ENCODE results near the gene RIPOR2.

Gene RIPOR2, protein sequence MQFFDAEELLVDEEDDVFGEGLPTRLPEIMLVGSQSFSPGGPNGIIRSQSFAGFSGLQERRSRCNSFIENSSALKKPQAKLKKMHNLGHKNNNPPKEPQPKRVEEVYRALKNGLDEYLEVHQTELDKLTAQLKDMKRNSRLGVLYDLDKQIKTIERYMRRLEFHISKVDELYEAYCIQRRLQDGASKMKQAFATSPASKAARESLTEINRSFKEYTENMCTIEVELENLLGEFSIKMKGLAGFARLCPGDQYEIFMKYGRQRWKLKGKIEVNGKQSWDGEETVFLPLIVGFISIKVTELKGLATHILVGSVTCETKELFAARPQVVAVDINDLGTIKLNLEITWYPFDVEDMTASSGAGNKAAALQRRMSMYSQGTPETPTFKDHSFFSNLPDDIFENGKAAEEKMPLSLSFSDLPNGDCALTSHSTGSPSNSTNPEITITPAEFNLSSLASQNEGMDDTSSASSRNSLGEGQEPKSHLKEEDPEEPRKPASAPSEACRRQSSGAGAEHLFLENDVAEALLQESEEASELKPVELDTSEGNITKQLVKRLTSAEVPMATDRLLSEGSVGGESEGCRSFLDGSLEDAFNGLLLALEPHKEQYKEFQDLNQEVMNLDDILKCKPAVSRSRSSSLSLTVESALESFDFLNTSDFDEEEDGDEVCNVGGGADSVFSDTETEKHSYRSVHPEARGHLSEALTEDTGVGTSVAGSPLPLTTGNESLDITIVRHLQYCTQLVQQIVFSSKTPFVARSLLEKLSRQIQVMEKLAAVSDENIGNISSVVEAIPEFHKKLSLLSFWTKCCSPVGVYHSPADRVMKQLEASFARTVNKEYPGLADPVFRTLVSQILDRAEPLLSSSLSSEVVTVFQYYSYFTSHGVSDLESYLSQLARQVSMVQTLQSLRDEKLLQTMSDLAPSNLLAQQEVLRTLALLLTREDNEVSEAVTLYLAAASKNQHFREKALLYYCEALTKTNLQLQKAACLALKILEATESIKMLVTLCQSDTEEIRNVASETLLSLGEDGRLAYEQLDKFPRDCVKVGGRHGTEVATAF

DNA sequence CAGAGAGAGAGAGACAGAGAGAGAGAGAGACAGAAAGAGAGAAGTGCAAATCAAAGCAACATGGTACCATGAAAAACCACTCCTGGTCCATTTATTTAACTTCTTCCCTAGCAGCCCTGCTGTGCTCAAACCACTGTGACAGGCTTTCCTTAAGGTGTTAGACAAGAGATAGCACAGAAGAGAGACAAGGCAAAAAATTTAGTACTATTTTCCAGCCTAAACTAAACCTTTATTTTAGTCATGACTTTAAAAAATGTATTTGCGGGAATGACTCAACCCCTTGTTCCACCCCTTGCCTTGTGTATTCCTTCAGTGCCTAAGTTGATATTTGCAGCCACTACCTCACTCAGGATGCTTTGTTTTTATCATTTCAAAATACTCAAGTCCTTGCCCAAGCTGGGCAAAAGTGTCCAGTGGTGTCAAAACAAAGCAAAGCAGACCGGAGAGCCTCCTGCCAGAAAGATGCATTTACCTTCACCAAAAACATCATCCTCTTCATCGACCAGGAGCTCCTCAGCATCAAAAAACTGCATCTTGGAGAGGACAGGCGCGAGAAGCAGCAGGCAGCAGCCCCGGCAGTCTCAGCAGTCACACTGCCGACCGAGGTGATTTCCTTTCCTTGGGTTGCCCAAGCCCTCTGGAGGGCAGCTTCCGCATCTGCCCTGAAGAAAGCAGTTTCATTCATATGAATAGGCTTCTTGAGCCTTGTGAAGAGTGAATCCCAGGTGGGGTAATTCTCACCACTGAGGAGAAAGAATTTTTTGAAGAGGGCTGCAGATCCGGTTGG is at the start of gene RIPOR2:
RIPOR2 (minus strand) TSS at position 595 of the 787 bp plus-strand sequence; CDS start at position 533, 62 bp downstream.
- no peak for DNase-seq (ENCODE audit: low read depth)

DNA sequence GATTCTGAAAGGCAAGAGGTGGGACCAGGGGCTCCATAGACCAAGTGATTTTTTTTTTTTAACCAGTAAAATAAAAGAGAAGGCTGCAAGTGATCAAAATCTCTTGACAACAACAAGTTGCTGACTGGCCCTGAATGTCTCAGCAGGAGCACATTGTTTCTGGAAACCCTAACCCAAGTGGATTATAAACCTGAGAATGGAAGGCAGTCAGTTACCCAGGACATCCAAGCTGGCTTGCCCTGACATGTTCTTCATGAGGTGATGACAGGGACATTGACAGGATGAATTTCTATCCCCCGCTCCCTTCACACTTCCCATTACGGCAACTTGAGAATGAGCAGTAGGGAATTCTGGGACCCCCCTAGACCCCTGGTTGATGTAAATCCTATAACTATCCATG is 49.6 kb upstream of the RIPOR2 start:
- DNase-seq (ENCODE audit: low read depth) = no peak

DNA sequence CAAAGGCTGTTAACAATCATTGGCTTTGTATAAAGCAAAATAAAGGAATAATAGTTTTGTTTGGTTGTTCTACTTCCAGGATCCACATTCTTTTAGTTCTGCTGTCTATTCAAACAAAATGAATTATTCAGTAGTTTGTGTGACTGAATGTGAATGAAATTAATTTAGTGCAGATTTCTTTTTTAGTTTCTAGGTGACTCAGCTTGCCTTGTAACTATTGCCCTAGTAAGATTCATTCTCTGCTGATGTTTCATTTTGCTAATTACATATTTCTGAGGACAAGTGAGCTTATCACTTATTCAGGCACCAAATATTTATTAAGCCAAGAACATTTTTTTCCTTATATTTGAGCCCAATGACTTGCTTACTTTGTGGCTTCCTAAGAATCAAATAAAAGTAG is 46.5 kb upstream of the RIPOR2 start:
- DNase-seq (ENCODE audit: low read depth) = no peak

DNA sequence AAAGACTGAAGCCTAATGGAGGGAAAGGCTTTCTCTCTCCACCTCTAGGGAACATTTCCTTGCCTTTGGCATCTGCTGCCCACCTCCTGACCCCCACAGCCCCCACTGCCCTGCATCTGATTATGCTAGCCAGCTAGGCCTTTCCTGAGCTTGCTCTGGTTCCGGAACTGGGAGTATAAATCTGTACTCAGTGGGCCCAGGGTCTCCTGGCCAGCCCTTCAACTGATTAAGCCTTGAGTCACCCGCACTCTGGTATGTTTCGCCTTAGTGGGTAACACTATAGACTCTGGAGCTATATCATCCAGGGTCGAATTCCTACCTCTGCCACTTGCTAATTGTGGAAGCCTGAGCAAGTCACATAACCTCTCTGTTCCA is 45.6 kb upstream of the RIPOR2 start:
- DNase-seq (ENCODE audit: low read depth) = no peak

DNA sequence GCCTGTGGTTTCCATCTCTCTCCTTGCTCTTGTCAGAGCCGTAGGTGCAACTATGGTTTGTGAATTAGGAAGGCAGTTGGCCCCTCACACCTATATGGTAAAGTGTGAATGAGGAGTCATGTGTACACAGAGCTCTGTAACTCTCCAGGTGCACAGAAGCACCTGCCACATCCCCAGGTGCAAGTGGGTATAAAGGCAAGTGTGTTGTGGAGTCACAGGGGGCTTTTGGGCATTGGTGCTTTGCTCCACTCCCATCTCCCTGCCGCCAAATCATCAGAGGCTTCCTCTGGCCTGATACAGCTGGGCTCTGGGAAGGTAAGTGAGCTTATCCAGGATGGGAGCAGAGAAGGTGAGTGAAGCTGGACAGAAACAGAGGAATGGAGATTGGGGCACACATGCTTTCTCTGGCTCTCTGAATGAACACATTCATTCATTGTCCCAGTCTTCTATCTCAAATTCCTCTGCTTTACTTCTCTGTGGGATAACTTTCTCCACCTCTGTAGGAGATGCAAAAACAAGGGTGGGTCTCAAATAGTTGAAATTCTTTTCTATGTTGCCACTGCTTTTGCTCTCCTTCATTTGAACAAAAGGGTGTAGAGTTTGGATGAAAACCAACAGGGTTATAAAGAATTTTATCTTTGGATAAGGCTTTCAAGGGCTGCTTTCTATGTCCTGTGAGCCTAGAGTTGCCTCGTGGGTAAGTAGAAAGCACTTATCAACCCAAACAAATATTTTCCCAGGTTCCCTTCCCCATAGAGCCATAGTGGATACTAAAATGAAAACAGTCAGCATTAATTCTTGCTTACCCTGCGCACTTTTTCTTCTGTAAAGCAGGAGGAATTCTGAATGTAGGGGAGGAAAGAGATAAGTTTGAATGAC is 45.0 kb upstream of the RIPOR2 start:
- no peak for DNase-seq (ENCODE audit: low read depth)

DNA sequence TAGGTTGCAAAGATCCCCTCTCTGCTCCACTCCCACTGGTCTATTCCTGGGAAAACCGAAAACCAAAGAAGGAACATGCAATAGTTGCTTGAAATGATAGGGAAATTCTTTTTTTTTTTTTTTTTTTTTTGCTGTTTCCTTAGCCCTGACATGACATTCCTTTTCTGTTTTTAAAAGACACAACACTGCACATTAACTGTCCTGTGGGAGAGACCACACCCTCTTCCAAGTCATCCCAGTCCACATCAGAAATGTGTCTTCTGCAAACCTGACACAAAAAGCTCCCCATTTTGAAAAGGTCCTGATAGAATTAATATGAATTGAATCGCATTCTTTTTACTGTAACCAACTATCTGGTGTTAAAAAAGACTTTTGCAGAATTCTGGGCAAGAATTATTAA is 43.4 kb upstream of the RIPOR2 start:
- no peak for DNase-seq (ENCODE audit: low read depth)

DNA sequence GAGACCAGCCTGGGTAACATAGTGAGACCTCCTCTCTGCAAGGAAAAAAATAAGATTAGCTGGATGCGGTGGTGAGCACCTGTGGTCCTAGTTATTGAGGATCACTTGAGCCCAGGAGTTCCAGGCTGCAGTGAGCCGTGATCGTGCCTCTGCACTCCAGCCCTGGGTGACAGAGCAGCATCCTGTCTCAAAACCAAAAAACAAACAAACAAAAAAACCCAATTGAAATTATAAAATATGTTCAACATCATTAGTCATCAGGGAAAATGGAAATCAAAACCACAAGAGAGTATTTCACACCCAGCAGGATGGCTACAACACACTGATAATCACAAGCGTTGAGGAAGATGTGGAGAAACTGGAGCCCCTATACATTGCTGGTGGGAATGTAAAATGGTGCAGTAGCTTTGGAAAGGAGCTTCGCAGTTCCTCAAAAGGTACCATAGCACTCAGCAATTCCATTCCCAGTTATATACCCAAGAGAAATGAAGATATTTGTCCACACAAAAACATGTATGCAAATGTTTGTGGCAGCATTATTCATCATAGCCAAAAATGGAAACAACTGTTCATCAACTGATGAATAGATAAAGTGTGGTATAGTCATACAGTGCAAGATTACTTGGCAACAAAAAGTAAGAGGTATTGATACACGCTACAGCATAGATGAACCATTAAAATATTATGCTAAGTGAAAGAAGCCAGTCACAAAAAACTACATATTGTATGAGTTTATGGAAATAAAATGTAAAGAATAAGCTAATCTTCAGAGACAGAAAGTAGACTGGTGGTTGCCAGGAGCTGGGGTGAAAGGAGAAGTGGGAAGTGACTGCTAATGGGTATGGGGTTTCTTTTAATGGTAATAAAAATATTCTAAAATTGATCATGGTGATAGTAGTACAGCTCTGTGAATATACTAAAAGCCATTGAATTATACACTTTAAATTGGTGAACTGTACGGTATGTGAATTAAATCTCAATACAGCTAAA is 38.7 kb upstream of the RIPOR2 start:
- DNase-seq (ENCODE audit: low read depth) = no peak

DNA sequence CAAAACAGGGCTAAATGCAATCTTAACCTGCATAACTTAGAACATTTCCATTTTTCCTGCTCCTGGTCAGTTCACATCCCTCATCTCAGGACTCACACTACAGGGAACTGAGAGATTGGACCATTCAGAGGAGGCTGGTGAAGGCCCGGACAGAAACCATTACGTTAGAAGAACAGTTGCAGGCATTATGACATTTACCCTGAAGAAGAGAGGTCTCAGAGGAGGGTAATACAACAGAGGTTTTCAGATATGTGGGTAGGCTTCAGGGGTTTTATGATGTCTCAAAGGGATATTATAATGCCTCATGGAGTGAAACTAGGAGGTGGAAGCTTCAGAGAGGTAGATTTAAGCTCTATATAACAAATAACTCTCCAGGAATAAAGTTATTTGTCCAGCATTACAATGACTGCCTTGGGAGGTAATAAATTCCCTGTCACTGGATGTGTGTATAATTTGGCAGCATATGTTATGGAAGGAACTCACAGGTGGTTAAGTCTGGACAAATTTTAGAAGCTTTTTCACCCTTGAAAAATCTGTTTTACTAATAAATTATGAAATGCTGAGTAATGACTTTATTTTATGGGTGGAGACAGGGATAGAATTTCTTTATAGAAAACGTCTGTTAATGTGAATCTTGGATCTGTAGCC is 36.7 kb upstream of the RIPOR2 start:
- no peak for DNase-seq (ENCODE audit: low read depth)

DNA sequence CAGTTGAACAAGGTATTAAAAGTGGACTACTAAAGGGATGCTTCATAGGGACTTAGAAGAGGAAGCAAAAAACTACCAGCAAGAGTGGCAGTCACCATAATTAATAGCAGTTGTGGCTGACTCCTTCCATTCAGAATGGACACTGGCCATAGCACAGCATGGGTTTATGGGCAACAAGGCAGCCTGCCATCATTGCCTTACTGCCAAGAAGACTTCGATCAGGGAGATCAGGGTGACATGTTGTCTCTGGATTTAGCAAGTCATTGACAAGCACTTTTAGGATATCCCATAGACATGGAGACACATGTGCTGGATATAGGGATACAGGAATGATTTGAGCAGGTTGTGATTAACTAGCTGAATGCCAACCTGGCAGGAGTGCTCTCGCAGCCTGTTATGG is 35.3 kb upstream of the RIPOR2 start:
- no peak for DNase-seq (ENCODE audit: low read depth)

DNA sequence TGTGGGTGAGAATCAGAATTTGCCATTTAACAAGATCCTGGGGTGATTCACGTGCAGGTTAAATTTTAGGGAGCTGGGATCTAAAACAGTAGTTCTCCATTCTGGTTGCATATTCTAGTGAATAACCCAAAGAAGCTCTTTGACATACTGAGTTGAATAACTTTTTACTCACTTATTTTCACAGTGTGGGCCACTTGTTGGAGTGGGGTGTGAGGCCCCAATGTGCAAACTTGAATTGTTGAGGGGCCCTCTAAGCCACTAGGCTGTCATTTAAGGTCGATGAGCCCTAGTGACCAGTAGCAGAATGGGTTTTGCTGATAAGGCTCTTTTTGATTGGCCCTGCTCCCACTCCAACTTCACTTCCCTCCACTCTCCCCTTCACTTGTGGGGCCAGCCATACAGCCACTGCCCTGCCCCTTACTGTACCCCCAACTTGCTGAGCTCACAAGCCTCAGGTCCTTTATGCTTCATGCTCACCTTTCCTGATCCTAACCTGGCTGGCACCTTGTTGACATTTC is 33.6 kb upstream of the RIPOR2 start:
- no peak for DNase-seq (ENCODE audit: low read depth)

DNA sequence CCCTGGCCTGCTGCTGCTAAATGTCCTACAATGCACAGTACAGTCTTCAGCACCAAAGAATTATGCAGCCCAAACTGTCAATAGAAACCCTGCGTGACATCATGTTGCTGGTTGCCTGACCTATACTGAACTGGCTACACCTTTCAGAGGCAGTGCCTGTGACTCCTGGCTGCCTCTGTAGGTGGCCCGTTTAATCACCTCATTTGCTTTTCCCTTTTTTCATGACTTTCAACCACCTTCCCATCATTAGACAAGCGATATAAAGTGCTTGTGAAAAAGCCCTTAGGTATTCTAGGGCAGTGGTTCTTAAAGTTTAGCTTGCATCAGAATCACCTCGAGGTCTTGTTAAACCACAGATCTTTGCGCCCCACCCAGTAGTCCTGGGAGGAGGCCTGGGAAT is 33.0 kb upstream of the RIPOR2 start:
- no peak for DNase-seq (ENCODE audit: low read depth)

DNA sequence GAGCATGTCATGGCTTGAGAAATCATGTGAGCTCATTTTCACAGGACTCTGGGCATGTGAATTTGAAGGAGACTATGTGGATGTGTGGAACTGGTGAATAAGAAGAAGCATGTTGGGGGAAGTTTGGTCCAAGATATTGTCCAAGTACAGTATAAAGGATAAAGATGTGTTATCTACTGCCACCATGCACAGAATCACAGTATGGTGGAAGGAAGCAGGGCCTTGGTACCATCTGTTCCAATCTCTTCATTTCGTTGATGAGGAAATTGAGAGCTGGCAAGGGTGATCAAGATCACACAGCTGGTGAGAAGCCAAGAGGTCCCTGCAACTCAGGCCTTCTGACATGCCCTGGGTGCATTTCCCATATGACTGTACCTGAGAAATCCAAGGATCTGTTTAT is 31.5 kb upstream of the RIPOR2 start:
- DNase-seq (ENCODE audit: low read depth) = no peak

DNA sequence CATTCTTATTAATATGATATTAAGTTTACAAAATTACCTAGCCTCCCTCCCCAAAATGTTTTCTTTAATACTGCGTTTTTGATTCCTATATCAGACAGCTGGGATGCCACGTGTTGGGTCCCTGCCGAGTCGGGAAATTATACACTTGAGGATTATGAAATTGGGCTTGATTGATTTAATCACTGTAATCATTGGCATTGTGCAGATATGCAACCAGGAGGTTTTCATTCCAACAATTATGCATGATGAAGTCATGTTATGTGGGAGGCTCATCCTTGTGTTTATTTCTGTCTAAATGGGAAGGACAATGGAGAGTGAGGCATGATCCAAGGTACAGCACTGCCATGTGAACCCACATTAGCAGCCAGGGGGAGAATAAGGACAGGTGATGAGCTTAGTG is 30.6 kb upstream of the RIPOR2 start:
- no peak for DNase-seq (ENCODE audit: low read depth)

DNA sequence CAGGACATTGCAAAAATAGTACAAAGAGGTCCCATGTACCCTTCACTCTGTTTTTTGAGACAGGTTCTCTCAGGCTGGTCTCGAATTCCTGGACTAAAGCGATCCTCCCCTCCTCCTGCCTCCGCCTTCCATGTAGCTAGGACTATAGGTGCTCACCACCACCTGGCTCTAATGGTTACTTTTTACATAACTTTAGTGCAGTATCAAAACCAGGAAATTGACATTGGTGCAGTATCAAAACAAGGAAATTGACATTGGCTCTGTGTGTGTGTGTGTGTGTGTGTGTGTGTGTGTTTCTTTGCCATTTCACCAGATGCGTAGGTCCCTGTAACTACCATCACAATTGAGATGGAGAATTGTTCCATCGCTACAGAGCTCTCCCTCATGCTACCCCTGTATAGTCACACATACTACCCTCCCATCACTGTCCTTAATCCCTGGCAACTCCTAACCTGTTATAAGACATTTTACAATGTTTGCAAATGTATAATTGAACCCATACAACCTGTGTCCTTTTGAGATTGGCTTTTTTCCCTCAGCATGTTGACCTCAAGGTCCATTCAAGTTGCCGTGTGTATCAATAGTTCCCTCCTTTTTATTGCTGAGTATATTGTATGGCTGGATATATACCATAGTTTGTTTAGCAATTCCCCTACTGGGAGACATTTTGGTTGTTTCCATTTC is 28.3 kb upstream of the RIPOR2 start:
- no peak for DNase-seq (ENCODE audit: low read depth)

DNA sequence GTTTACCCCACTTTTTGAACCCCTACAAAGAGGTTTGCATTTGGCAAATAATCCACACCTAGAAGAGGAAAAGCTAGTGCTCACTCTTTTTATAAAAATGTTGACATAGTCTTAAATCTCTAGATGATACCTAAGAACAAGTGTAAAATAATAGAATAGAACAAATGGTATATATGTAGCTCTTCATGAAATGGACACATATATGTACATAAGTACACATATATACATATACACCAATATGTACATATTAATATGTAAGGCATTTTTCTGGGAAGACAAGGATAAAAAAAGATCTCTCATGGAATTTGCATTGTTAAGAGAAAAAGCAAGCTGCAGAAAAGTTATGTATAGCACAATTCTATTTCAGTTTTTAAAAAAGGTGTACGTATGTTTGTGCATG is 27.6 kb upstream of the RIPOR2 start:
- DNase-seq (ENCODE audit: low read depth) = no peak

DNA sequence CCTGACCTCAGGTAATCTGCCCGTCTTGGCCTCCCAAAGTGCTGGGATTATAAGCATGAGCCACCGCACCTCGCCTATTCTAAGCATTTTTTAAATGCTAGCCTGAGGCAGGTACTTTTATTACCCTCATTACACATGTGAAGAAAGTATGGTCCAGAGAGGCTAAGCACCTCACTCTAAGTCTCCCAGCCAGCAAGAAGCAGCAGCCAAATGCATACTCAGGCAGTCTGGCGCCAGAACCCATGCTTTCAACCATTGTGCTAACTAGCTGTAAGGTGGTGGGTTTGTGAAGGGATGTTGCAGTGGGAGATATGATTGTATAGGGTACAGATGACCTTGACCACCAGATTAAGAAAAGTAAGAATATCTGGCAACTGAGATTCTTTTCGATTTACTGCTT is 26.1 kb upstream of the RIPOR2 start:
- no peak for DNase-seq (ENCODE audit: low read depth)

DNA sequence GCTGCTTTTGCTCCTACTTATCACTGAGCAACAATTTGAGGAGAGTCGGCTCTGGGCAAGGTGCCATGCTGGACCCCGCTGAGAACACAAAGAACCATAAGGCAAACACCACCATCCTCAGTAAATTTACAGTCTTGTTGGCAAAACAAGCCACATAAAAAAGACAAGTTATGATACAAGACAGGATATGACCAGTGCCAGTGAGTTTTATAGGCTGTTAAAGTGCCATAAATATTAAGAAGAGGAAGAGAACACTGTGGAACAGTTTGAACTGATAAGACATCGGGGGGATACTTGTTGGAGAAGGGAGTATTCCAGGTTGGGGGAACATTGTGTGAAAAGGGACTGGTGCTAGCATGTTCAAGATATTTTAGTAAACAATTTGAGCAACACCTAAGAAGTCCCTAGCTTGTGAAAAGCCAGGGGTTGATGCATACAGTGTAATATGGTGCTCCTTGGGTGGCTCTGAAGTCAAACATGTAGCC is 25.3 kb upstream of the RIPOR2 start:
- no peak for DNase-seq (ENCODE audit: low read depth)

DNA sequence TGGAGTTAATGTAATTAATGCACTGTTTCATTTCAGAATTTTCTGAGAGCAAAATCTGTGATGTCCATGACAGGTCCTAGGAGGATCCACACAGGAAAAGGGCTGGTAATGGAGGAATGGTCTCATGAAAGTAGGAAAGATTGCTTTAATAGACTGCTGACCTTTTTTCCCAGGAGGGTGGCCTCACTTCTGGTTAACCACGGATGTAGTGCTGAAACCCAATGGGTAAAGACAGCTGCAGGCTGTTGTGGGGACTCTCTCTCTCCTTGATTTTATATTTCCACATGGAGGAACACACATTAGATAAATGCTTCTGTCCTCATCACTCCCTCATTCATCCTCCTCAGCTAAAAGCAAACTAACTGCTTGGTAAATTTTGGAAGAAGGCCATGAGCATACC is 23.6 kb upstream of the RIPOR2 start:
- DNase-seq (ENCODE audit: low read depth) = no peak

Data from non-pigmented ciliary epithelial cell (primary cell).